HepG2 (cell line): ENCODE data around the gene CHST10. TPM values are rescaled to one million over a fixed set of nuclear protein-coding genes. Genes with fewer than 3 reads are reported as not detected.

Experiments
- AGO2 ChIP-seq: fragments of 200-400 bp; formaldehyde crosslinking; optimal IDR thresholded peaks from 2 replicates; pipeline ENCODE3; 2017; ENCODE audit warnings: mild to moderate bottlenecking, low read depth, low read length, moderate library complexity
- EP300 ChIP-seq, 3 experiments: sonication (generic) in 1 of 3; formaldehyde crosslinking in 1 of 3; IDR thresholded peaks; 2 replicates each; pipeline versions ENCODE4 v1.5.1 to v1.6.1; 2011 to 2020; ENCODE audit warnings: low read depth in 2 of 3, low read length in 2 of 3, borderline replicate concordance in 1 of 3, improper control_type of control experiment in 1 of 3, mild to moderate bottlenecking in 1 of 3, missing genetic modification reagents in 1 of 3, moderate library complexity in 1 of 3
- ETV5 ChIP-seq: IDR thresholded peaks from 2 replicates; pipeline ENCODE4 v1.6.1; 2018; ENCODE audit warnings: missing biosample characterization, missing genetic modification reagents, inconsistent platforms, borderline replicate concordance
- HES4 ChIP-seq: sonication (generic); formaldehyde crosslinking; IDR thresholded peaks from 2 replicates; pipeline ENCODE4 v1.9.0; 2021; ENCODE audit warnings: mild to moderate bottlenecking, missing genetic modification reagents, borderline replicate concordance
- NCOA2 ChIP-seq: sonication (generic); formaldehyde crosslinking; IDR thresholded peaks from 2 replicates; pipeline ENCODE4 v1.8.0; 2022; ENCODE audit warnings: inconsistent platforms
- PHF21A ChIP-seq: sonication (generic); formaldehyde crosslinking; IDR thresholded peaks from 2 replicates; pipeline ENCODE4 v1.5.0; 2020; ENCODE audit warnings: mild to moderate bottlenecking, missing genetic modification reagents
- TP53 ChIP-seq: sonication (generic); formaldehyde crosslinking; conservative IDR thresholded peaks from 2 replicates; pipeline ENCODE4 v1.4.0; 2020; ENCODE audit warnings: missing genetic modification reagents
- ZBTB21 ChIP-seq: sonication (generic); formaldehyde crosslinking; IDR thresholded peaks from 2 replicates; pipeline ENCODE4 v1.4.0; 2020; ENCODE audit warnings: missing genetic modification reagents
- ZMYM2 ChIP-seq: sonication (generic); formaldehyde crosslinking; IDR thresholded peaks from 2 replicates; pipeline ENCODE4 v1.8.0; 2022; ENCODE audit warnings: mild to moderate bottlenecking, missing genetic modification reagents
- ZMYM3 ChIP-seq: sonication (generic); formaldehyde crosslinking; IDR thresholded peaks from 2 replicates; pipeline ENCODE4 v1.5.1; 2020; ENCODE audit warnings: mild to moderate bottlenecking, missing genetic modification reagents
- ZNF570 ChIP-seq: sonication (generic); formaldehyde crosslinking; IDR thresholded peaks from 2 replicates; pipeline ENCODE4 v1.4.0; 2020; ENCODE audit warnings: mild to moderate bottlenecking, missing genetic modification reagents, borderline replicate concordance
- ZNF737 ChIP-seq: sonication (generic); formaldehyde crosslinking; IDR thresholded peaks from 2 replicates; pipeline ENCODE4 v1.5.0; 2020; ENCODE audit warnings: missing genetic modification reagents, mild to moderate bottlenecking, borderline replicate concordance
- ZSCAN31 ChIP-seq: sonication (generic); formaldehyde crosslinking; IDR thresholded peaks from 2 replicates; pipeline ENCODE4 v1.5.0; 2020; ENCODE audit warnings: low read depth, mild to moderate bottlenecking, missing genetic modification reagents
- polyA plus RNA-seq, 8 experiments: library from polyadenylated mRNA; depleted of rRNA in 3 of 8; stranded (reverse) in 7 of 8; unstranded in 1 of 8; fragments of >200 nt; fragmentation: Illumina TruSeq in 4 of 8; extraction: Trizol in 4 of 8; gene quantifications; 2 replicates each; pipeline versions ENCODE4 v1.2.1 to v1.2.3, GENCODE V29; 2011 to 2016; ENCODE audit warnings: low read depth in 4 of 8, missing spikeins in 1 of 8, mixed read lengths in 1 of 8; ENCODE audit not compliant: insufficient read depth in 1 of 8
- total RNA-seq, 5 experiments: library from RNA; depleted of rRNA; stranded (reverse); fragments of >200 nt; fragmentation: Illumina TruSeq; extraction: Trizol; gene quantifications; 2 replicates each; pipeline ENCODE4 v1.2.3, GENCODE V29; 2016; ENCODE audit warnings: low read depth in 1 of 5
- TF ChIP-seq, protein P1 (sequence below): sonication (generic); formaldehyde crosslinking; IDR thresholded peaks from 2 replicates; pipeline ENCODE4 v1.4.0; 2020; ENCODE audit warnings: missing genetic modification reagents
- TF ChIP-seq, protein P2 (sequence below): sonication (generic); formaldehyde crosslinking; conservative IDR thresholded peaks from 2 replicates; pipeline ENCODE4 v1.4.0; 2020; ENCODE audit warnings: mild to moderate bottlenecking, missing genetic modification reagents, moderate library complexity
- TF ChIP-seq, protein P3 (sequence below): sonication (generic); formaldehyde crosslinking; IDR thresholded peaks from 2 replicates; pipeline ENCODE4 v1.5.0; 2020; ENCODE audit warnings: missing genetic modification reagents
- TF ChIP-seq, protein P4 (sequence below): sonication (generic); formaldehyde crosslinking; IDR thresholded peaks from 2 replicates; pipeline ENCODE4 v1.4.0; 2020; ENCODE audit warnings: mild to moderate bottlenecking, low read depth, missing genetic modification reagents

The CHST10 gene
- total and polyA plus RNA-seq, 2 of the 13 experiments (the other 11 are each of a cell fraction or from before 2014, with no cell fraction given) = 10.5 to 14.2 TPM

DNA sequence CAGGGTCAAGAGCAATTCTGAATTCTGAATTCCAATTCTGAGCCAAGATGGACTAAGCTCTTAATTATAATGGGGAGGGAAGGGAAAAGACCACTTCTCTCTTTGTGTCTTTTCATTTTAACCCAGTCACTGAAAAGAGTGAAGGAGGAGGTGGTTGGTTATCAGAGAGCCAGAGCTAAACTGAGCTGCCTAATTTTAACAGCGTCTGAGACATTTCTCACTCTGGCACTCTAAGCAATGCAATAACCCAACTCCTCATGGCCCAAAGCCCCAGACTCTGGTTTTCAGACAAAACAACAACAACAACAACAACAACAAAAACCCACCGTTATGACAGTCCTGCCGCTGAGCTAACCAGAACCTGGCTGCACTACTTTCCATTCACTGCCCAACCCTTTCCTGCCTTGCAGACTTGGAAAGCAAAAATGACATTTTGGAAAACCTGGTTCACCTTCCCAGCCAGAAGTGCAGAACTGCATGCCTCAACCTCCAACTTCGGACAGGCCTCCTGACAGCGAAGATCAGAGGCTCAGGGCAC, 1.0 kb downstream of the CHST10 start (continued):
- TF ChIP-seq PHF21A (CRISPR knock-in tag) (no peak), ZNF570 (CRISPR knock-in tag) (no peak), ZNF737 (CRISPR knock-in tag) (no peak), ETV5 (CRISPR knock-in tag) (no peak), AGO2 (no peak), HES4 (CRISPR knock-in tag) (no peak), ZSCAN31 (CRISPR knock-in tag) (no peak), ZMYM2 (CRISPR knock-in tag) (0 out of 2 replicates have a peak, but pooled peaks have one; percentile 27), ZBTB21 (CRISPR knock-in tag) (no peak), TP53 (CRISPR knock-in tag) (no peak), EP300 (IDR thresholded peaks at IDR 0.05; ENCODE audit: low read depth in 2 of 2, low read length in 2 of 2) (no peak), EP300 (CRISPR knock-in tag; IDR thresholded peaks at IDR 0.05; ENCODE audit: borderline replicate concordance) (no peak), ZMYM3 (CRISPR knock-in tag) (peak; percentile 87), NCOA2 (no peak)
- TF ChIP-seq, protein P1, sequence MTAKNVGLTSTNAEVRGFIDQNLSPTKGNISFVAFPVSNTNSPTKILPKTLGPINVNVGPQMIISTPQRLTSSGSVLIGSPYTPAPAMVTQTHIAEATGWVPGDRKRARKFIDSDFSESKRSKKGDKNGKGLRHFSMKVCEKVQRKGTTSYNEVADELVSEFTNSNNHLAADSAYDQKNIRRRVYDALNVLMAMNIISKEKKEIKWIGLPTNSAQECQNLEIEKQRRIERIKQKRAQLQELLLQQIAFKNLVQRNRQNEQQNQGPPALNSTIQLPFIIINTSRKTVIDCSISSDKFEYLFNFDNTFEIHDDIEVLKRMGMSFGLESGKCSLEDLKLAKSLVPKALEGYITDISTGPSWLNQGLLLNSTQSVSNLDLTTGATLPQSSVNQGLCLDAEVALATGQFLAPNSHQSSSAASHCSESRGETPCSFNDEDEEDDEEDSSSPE (CRISPR knock-in tag) = no peak
- TF ChIP-seq, protein P2, sequence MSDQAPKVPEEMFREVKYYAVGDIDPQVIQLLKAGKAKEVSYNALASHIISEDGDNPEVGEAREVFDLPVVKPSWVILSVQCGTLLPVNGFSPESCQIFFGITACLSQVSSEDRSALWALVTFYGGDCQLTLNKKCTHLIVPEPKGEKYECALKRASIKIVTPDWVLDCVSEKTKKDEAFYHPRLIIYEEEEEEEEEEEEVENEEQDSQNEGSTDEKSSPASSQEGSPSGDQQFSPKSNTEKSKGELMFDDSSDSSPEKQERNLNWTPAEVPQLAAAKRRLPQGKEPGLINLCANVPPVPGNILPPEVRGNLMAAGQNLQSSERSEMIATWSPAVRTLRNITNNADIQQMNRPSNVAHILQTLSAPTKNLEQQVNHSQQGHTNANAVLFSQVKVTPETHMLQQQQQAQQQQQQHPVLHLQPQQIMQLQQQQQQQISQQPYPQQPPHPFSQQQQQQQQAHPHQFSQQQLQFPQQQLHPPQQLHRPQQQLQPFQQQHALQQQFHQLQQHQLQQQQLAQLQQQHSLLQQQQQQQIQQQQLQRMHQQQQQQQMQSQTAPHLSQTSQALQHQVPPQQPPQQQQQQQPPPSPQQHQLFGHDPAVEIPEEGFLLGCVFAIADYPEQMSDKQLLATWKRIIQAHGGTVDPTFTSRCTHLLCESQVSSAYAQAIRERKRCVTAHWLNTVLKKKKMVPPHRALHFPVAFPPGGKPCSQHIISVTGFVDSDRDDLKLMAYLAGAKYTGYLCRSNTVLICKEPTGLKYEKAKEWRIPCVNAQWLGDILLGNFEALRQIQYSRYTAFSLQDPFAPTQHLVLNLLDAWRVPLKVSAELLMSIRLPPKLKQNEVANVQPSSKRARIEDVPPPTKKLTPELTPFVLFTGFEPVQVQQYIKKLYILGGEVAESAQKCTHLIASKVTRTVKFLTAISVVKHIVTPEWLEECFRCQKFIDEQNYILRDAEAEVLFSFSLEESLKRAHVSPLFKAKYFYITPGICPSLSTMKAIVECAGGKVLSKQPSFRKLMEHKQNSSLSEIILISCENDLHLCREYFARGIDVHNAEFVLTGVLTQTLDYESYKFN (CRISPR knock-in tag) = 0 out of 2 replicates have a peak, but pooled peaks have one; percentile 9
- TF ChIP-seq, protein P3, sequence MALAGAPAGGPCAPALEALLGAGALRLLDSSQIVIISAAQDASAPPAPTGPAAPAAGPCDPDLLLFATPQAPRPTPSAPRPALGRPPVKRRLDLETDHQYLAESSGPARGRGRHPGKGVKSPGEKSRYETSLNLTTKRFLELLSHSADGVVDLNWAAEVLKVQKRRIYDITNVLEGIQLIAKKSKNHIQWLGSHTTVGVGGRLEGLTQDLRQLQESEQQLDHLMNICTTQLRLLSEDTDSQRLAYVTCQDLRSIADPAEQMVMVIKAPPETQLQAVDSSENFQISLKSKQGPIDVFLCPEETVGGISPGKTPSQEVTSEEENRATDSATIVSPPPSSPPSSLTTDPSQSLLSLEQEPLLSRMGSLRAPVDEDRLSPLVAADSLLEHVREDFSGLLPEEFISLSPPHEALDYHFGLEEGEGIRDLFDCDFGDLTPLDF (CRISPR knock-in tag) = no peak
- TF ChIP-seq, protein P4, sequence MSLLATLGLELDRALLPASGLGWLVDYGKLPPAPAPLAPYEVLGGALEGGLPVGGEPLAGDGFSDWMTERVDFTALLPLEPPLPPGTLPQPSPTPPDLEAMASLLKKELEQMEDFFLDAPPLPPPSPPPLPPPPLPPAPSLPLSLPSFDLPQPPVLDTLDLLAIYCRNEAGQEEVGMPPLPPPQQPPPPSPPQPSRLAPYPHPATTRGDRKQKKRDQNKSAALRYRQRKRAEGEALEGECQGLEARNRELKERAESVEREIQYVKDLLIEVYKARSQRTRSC (CRISPR knock-in tag) = no peak
- TF ChIP-seq, all 625 proteins: peak for 7
